Trophoblast cell (in vitro differentiated cells and primary cell): ENCODE results near the gene HACD3.

Source experiments
- DNase-seq, 2 donors: peaks; one replicate each; pipeline ENCODE4 v3.0.0-alpha.2; 2016
- H2AFZ ChIP-seq: 2 replicates; pipeline ENCODE4 v1.6.1; 2013; ENCODE audit warnings: low read length, moderate library complexity, mild to moderate bottlenecking; ENCODE audit not compliant: insufficient read depth, poor library complexity
- H2AK5ac ChIP-seq: 2 replicates; pipeline ENCODE4 v1.6.1; 2013; ENCODE audit warnings: mild to moderate bottlenecking, low read length
- H2BK120ac ChIP-seq: 2 replicates; pipeline ENCODE4 v1.6.1; 2013; ENCODE audit warnings: low read length, mild to moderate bottlenecking, moderate library complexity; ENCODE audit not compliant: insufficient read depth, poor library complexity
- H2BK12ac ChIP-seq: 2 replicates; pipeline ENCODE4 v1.6.1; 2013; ENCODE audit warnings: mild to moderate bottlenecking, low read length, moderate library complexity
- H2BK5ac ChIP-seq: 2 replicates; pipeline ENCODE4 v1.6.1; 2013; ENCODE audit warnings: low read length, low read depth, moderate library complexity, mild to moderate bottlenecking; ENCODE audit not compliant: poor library complexity
- H3K14ac ChIP-seq: 2 replicates; pipeline ENCODE4 v1.6.1; 2013; ENCODE audit warnings: mild to moderate bottlenecking, low read length
- H3K18ac ChIP-seq: 2 replicates; pipeline ENCODE4 v1.6.1; 2013; ENCODE audit warnings: mild to moderate bottlenecking, low read length
- H3K23ac ChIP-seq: 2 replicates; pipeline ENCODE4 v1.6.1; 2013; ENCODE audit warnings: low read length
- H3K27ac ChIP-seq: 2 replicates; pipeline ENCODE4 v1.5.1; 2013; ENCODE audit warnings: low read depth, mild to moderate bottlenecking, inconsistent platforms, low read length, moderate library complexity
- H3K27me3 ChIP-seq: 2 replicates; pipeline ENCODE4 v1.6.1; 2013; ENCODE audit warnings: inconsistent platforms, mild to moderate bottlenecking, low read length, moderate library complexity; ENCODE audit not compliant: insufficient read depth
- H3K36me3 ChIP-seq, 2 experiments: 1 replicate in 1 of 2; 2 replicates in 1 of 2; pipeline ENCODE4 v1.6.1; 2013; ENCODE audit warnings: low read length in 2 of 2, mild to moderate bottlenecking in 2 of 2, moderate library complexity in 1 of 2; ENCODE audit not compliant: insufficient read depth in 2 of 2, control insufficient read depth in 1 of 2
- H3K4ac ChIP-seq: 2 replicates; pipeline ENCODE4 v1.6.1; 2013; ENCODE audit warnings: low read depth, mild to moderate bottlenecking, low read length, moderate library complexity
- H3K4me1 ChIP-seq, 2 experiments: 1 replicate in 1 of 2; 2 replicates in 1 of 2; pipeline ENCODE4 v1.6.1; 2013; ENCODE audit warnings: low read length in 2 of 2, mild to moderate bottlenecking in 2 of 2, moderate library complexity in 1 of 2; ENCODE audit not compliant: insufficient read depth in 2 of 2, control insufficient read depth in 1 of 2
- H3K4me2 ChIP-seq: 2 replicates; pipeline ENCODE4 v1.6.1; 2013; ENCODE audit warnings: inconsistent platforms, mild to moderate bottlenecking, low read length, moderate library complexity
- H3K4me3 ChIP-seq: 2 replicates; pipeline ENCODE4 v1.5.1; 2013; ENCODE audit warnings: mild to moderate bottlenecking, low read depth, low read length, inconsistent platforms
- H3K79me1 ChIP-seq: one replicate; pipeline ENCODE4 v1.6.1; 2013; ENCODE audit warnings: low read length
- H3K79me2 ChIP-seq: 2 replicates; pipeline ENCODE4 v1.6.1; 2013; ENCODE audit warnings: low read length, mild to moderate bottlenecking; ENCODE audit not compliant: control insufficient read depth, insufficient read depth, poor library complexity
- H3K9ac ChIP-seq: 2 replicates; pipeline ENCODE4 v1.6.1; 2013; ENCODE audit warnings: mild to moderate bottlenecking, low read length
- H3K9me3 ChIP-seq: 2 replicates; pipeline ENCODE4 v1.6.1; 2013; ENCODE audit warnings: low read depth, mild to moderate bottlenecking, control low read depth, inconsistent platforms, low read length; ENCODE audit not compliant: insufficient read depth
- H4K12ac ChIP-seq: 2 replicates; pipeline ENCODE4 v1.6.1; 2013; ENCODE audit warnings: low read depth, mild to moderate bottlenecking, low read length, moderate library complexity
- H4K8ac ChIP-seq: 2 replicates; pipeline ENCODE4 v1.6.1; 2013; ENCODE audit warnings: low read depth, mild to moderate bottlenecking, low read length, moderate library complexity
- H4K91ac ChIP-seq: one replicate; pipeline ENCODE4 v1.6.1; 2013; ENCODE audit warnings: low read depth, mild to moderate bottlenecking, low read length, moderate library complexity
- WGBS: extraction: QIAGEN DNeasy Blood & Tissue Kit; methylation state at CpG from one replicate; pipeline ENCODE4 v1.1.7; 2013; ENCODE audit warnings: missing lambda C conversion rate; ENCODE audit not compliant: insufficient read length, insufficient coverage; ENCODE audit errors: extremely low coverage; 5-methylcytosine and 5-hydroxymethylcytosine counted together

HACD3 gene

DNA sequence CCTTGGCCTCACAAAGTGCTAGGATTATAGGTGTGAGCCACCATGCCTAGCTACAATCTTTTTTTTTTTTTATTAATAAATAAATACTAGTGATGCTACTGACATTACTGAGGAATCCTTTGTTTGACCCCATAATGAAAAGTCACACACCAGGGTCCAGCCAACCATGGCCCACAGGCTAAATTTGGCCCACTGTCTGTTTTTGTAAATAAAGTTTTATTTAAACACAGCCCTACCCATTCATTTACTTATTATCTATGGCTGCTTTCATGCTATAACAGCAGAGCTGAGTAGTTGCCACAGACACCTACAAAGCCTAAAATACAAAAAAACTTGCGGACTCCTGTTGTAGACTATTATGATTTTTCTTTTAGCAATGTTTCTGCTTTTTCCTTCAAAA lies 73.3 kb downstream of the HACD3 start:
- H3K9me3 ChIP-seq: no peaks in the 10 kb centered on the region
- no peak overlapping the region for H2BK12ac ChIP-seq
- H3K36me3 ChIP-seq: peaks cover 12 to 24% of the 10 kb centered on the region in 2 experiments
- no CpG with 5 or more reads among the region's 1 CpG for WGBS
- DNase-seq: no peak
- no peaks in the 10 kb centered on the region for H3K27me3 ChIP-seq
- H3K79me2 ChIP-seq: no peaks in the 10 kb centered on the region
- no peak overlapping the region for H3K18ac ChIP-seq
- no peak overlapping the region for H2BK5ac ChIP-seq
- H3K9ac ChIP-seq: no peak overlapping the region
- no peak overlapping the region for H3K27ac ChIP-seq
- H4K91ac ChIP-seq: no peak overlapping the region
- H3K14ac ChIP-seq: no peak overlapping the region
- H4K8ac ChIP-seq: no peak overlapping the region
- no peak overlapping the region for H2AK5ac ChIP-seq
- no peak overlapping the region for H2BK120ac ChIP-seq
- H3K4me1 ChIP-seq: no peaks in the 10 kb centered on the region
- no peak overlapping the region for H3K4me2 ChIP-seq
- no peak overlapping the region for H3K23ac ChIP-seq
- H3K79me1 ChIP-seq: no peaks in the 10 kb centered on the region
- no peak overlapping the region for H3K4ac ChIP-seq
- no peak overlapping the region for H3K4me3 ChIP-seq
- no peak overlapping the region for H2AFZ ChIP-seq
- no peak overlapping the region for H4K12ac ChIP-seq

DNA sequence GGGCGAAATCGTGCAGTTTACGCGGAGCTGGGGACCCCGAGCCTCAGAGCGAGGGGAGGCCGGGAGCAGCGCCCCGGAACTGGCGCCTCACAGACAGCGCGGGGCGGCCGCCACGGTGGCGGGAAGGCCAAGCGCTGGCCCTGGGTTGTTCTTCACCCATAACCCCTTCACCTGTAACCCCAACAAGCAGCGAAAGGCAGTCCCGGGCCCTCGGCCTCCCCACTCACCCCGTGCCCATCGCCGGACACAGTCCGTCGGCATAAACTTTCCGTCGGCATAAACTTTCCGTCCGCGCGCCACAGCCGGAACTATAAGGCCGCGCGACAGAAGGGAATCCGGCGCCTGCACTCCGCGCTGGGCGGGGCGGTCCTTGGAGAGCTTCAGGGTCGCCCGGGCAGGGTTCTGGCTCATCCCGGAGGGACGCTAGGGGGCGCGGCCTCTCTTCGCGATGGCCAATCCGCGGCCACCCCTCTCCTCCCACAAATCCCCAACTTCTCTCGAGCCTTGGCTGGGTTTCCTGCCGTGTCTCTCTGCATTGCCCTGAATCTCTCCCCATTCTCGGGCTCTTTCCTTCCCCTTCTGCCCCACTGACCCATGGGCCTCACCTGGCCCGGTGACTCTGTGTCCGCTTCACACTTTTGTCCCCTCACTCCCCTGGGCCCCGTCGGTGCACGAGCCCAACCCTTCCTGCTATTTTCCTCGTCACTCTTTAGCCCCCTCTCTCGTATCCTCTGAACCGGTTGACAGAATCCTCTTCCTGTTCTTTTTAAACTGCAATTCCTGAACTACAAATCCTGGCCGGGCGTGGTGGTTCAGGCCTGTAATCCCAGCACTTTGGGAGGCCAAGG lies 80.8 kb downstream of the HACD3 start, which contains the start of gene INTS14:
Gene INTS14 (minus strand): TSS at position 261 of the 848 bp plus-strand sequence. CDS start 3,751 bp downstream, outside the sequence.
- Histone ChIP-seq H3K23ac (no peak within 1 kb of the TSS), H4K8ac (peak within 1 kb of the TSS; percentile 99), H3K9me3 (no peaks in the 10 kb centered on the region), H2AK5ac (peak within 1 kb of the TSS; percentile 87), H3K36me3 (peaks cover 2% of the 10 kb centered on the region in 2 experiments), H3K27me3 (no peaks in the 10 kb centered on the region), H4K12ac (peak within 1 kb of the TSS; percentile 89), H2BK120ac (peak within 1 kb of the TSS; percentile 87), H3K4me3 (peak within 1 kb of the TSS; percentile 94), H3K4me2 (peak within 1 kb of the TSS; percentile 73), H3K4ac (peak within 1 kb of the TSS; percentile 74), H4K91ac (peak within 1 kb of the TSS; percentile 88), H3K9ac (peak within 1 kb of the TSS; percentile 99), H3K79me1 (peaks cover 12% of the 10 kb centered on the region), H3K14ac (peak within 1 kb of the TSS; percentile 89), H2BK12ac (no peak within 1 kb of the TSS), H3K4me1 (peaks cover 6 to 11% of the 10 kb centered on the region in 2 experiments), H2BK5ac (peak within 1 kb of the TSS; percentile 81), H3K79me2 (peaks cover 8% of the 10 kb centered on the region), H3K18ac (peak within 1 kb of the TSS; percentile 80), H3K27ac (peak within 1 kb of the TSS; percentile 85), H2AFZ (peak within 1 kb of the TSS; percentile 82)
- no CpG with 5 or more reads among the region's 64 CpGs for WGBS
- DNase-seq: peak; percentile 97 to 98

DNA sequence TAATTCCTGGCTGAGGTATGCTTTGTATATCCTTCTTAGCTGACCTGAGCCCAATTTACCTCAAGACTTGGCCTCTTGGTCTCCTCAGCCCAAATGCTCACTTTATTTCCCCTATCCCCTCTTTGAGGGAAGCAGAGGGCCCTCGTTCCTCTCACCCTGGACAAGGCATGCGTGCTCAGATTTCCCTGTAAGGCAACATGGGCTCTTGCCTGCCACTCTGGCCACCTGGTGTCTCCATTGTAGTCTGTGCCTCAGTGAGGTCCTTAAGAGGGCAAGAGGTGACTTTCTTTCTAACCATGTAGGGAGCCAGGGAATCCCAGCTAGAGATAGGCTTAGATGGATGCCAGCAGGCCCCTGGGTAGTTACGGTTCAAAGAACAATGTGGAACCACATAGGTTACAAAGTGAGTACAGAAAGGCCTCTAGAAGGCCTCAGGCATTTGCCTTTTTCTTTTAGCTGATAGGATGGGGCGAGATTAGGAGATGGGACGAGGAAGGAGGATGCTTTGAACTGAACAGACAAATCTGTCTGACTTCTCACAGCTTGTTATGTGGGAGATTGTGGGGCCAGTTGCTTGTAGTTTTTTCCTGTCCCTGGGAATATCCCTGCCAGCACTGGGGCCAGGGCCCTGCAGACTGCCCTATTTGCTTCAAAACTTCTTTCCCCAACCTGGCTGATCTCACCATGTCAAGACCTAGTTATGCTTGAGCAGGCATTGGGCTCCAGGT lies 81.8 kb downstream of the HACD3 start:
- Histone ChIP-seq H3K79me2 (peaks cover 8% of the 10 kb centered on the region), H3K4me2 (peak overlapping the region; percentile 73)
- no CpG with 5 or more reads among the region's 5 CpGs for WGBS

DNA sequence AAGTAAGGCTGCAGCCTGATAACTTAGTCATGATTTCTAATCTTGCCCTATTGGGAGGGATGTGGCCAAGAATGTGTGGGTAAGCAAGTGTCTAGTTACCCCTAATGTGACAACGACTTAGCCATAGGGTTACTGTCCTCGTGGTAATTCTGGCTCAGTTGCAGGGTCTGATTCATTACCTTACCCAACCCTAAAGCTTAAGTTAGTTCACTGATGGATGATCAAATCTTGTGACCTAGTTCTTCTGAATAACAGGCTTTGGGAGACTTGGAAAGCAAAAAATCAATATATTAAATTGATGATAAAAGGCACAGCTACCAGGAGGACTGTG lies 82.3 kb downstream of the HACD3 start:
- Histone ChIP-seq H2AK5ac (no peak overlapping the region), H4K12ac (no peak overlapping the region), H4K8ac (no peak overlapping the region), H3K4ac (no peak overlapping the region), H3K9me3 (no peaks in the 10 kb centered on the region), H4K91ac (no peak overlapping the region), H3K27me3 (no peaks in the 10 kb centered on the region), H3K79me2 (peaks cover 8% of the 10 kb centered on the region), H2AFZ (no peak overlapping the region), H3K18ac (no peak overlapping the region), H3K4me3 (no peak overlapping the region), H3K4me2 (no peak overlapping the region), H3K79me1 (peaks cover 12% of the 10 kb centered on the region), H3K14ac (no peak overlapping the region), H3K23ac (no peak overlapping the region), H3K36me3 (no peaks in the 10 kb centered on the region), H2BK120ac (no peak overlapping the region), H2BK12ac (no peak overlapping the region), H3K4me1 (peaks cover 6 to 11% of the 10 kb centered on the region in 2 experiments), H2BK5ac (no peak overlapping the region), H3K9ac (no peak overlapping the region), H3K27ac (no peak overlapping the region)
- no CpG with 5 or more reads among the region's 2 CpGs for WGBS
- no peak for DNase-seq

More for the DNA sequence above, 81.8 kb downstream of the HACD3 start:
- H4K12ac ChIP-seq: peak overlapping the region; percentile 87
- H3K79me1 ChIP-seq: peaks cover 12% of the 10 kb centered on the region
- peak overlapping the region; percentile 87 for H2AK5ac ChIP-seq
- peak overlapping the region; percentile 51 for H3K18ac ChIP-seq
- no peak overlapping the region for H2BK120ac ChIP-seq
- H3K27me3 ChIP-seq: no peaks in the 10 kb centered on the region
- DNase-seq: no peak
- H3K4ac ChIP-seq: peak overlapping the region; percentile 57
- H3K4me1 ChIP-seq: peaks cover 6 to 11% of the 10 kb centered on the region in 2 experiments
- peak overlapping the region; percentile 28 for H2BK5ac ChIP-seq
- H3K27ac ChIP-seq: peak overlapping the region; percentile 85
- H3K14ac ChIP-seq: peak overlapping the region; percentile 82
- peaks cover 0 to 1% of the 10 kb centered on the region in 2 experiments for H3K36me3 ChIP-seq
- H2BK12ac ChIP-seq: no peak overlapping the region
- peak overlapping the region; percentile 99 for H4K8ac ChIP-seq
- H3K9ac ChIP-seq: peak overlapping the region; percentile 93
- no peak overlapping the region for H3K23ac ChIP-seq
- no peaks in the 10 kb centered on the region for H3K9me3 ChIP-seq
- H4K91ac ChIP-seq: peak overlapping the region; percentile 88
- peak overlapping the region; percentile 80 for H2AFZ ChIP-seq
- peak overlapping the region; percentile 20 for H3K4me3 ChIP-seq
